Stomach (tissue), 4 donors: ENCODE data around the gene CREBBP.

Source experiments
- CTCF ChIP-seq, 7 experiments: fragments of 450-650 bp in 4 of 7; fragments of 200-600 bp in 3 of 7; sonication (generic) in 3 of 7; IDR thresholded peaks; one replicate each; pipeline ENCODE4 v1.5.1; 2016 to 2019; ENCODE audit warnings: antibody characterized with exemption in 7 of 7, control low read depth in 2 of 7, mild to moderate bottlenecking in 1 of 7
- EP300 ChIP-seq: sonication (generic); formaldehyde crosslinking; IDR thresholded peaks from one replicate; pipeline ENCODE4 v1.6.1; 2017; ENCODE audit warnings: antibody characterized with exemption
- POLR2A ChIP-seq, 4 donors: fragments of 450-650 bp; IDR thresholded peaks; one replicate each; pipeline ENCODE4 v1.6.1; 2016; ENCODE audit warnings: antibody characterized with exemption in 4 of 4, control low read depth in 2 of 4, mild to moderate bottlenecking in 1 of 4, moderate library complexity in 1 of 4
- POLR2AphosphoS5 ChIP-seq, 3 donors: sonication (generic); formaldehyde crosslinking; IDR thresholded peaks; one replicate each; pipeline ENCODE4 v1.6.1; 2016; ENCODE audit warnings: antibody characterized with exemption in 3 of 3

- TF ChIP-seq CTCF (IDR thresholded peaks at IDR 0.05) = no peak
- no peak for TF ChIP-seq POLR2AphosphoS5 (IDR thresholded peaks at IDR 0.05)
- TF ChIP-seq POLR2A (IDR thresholded peaks at IDR 0.05) = no peak
- TF ChIP-seq EP300 = no peak
These were observed 99.9 kb downstream of the CREBBP start for GRCh38 chr16:3780570-3780969.
